ENCODE measurements around the gene CAMKMT.

GRCh38 chr2:44746856-44747615, 385.3 kb downstream of the CAMKMT start:
- TF ChIP-seq EP300 (IDR thresholded peaks at IDR 0.05) (no peak), CTCF (IDR thresholded peaks at IDR 0.05) (no peak), POLR2A (IDR thresholded peaks at IDR 0.05) (no peak)
